Measurements from ENCODE around the gene COPS3.

COPS3 gene

GRCh38 chr17:17280613-17281549 is at the start of gene COPS3:
Gene COPS3 (minus strand): TSS chr17:17281246. CDS start chr17:17281186, 60 bp downstream.
- peak; percentile 99 for DNase-seq

GRCh38 chr17:17328251-17328650 is 47.2 kb upstream of the COPS3 start:
- no peak for DNase-seq

GRCh38 chr17:17326275-17326875 is 45.3 kb upstream of the COPS3 start:
- no peak for DNase-seq

- no peak for DNase-seq
Observed at GRCh38 chr17:17325816-17326215, 44.8 kb upstream of the COPS3 start.

- no peak for DNase-seq
Observed at GRCh38 chr17:17325228-17325627, 44.2 kb upstream of the COPS3 start.

GRCh38 chr17:17324616-17325015 is 43.6 kb upstream of the COPS3 start:
- no peak for DNase-seq

GRCh38 chr17:17322516-17323510 is 41.8 kb upstream of the COPS3 start:
- DNase-seq = no peak

GRCh38 chr17:17321356-17322025 is 40.4 kb upstream of the COPS3 start:
- no peak for DNase-seq

- no peak for DNase-seq
Observed at GRCh38 chr17:17320911-17321220, 39.8 kb upstream of the COPS3 start.

- no peak for DNase-seq
Observed at GRCh38 chr17:17320188-17320910, 39.3 kb upstream of the COPS3 start.

- peak; percentile 22 for DNase-seq
Observed at GRCh38 chr17:17315142-17315821, 34.2 kb upstream of the COPS3 start.

- no peak for DNase-seq
Observed at GRCh38 chr17:17314501-17315071, 33.5 kb upstream of the COPS3 start.

GRCh38 chr17:17313350-17313991 is 32.4 kb upstream of the COPS3 start:
- peak; percentile 78 for DNase-seq

- DNase-seq = no peak
Observed at GRCh38 chr17:17309356-17309755, 28.3 kb upstream of the COPS3 start.

- peak; percentile 76 for DNase-seq
Observed at GRCh38 chr17:17305281-17305801, 24.3 kb upstream of the COPS3 start.

GRCh38 chr17:17304521-17304985 is 23.5 kb upstream of the COPS3 start:
- DNase-seq = no peak

- no peak for DNase-seq
Observed at GRCh38 chr17:17303847-17304490, 22.9 kb upstream of the COPS3 start.

GRCh38 chr17:17303010-17303846 is 22.2 kb upstream of the COPS3 start, which contains the start of gene NT5M:
Gene NT5M (plus strand): TSS chr17:17303373. CDS start chr17:17303551, 178 bp downstream.
- peak; percentile 90 for DNase-seq
